HG02763 (cell line): ENCODE data around the gene RAB41.
"Not testable (repeated sequence)": the region's sequence is repeated elsewhere in the genome, so short reads cannot be mapped to it uniquely, and the experiment has no call there.

Experiments used
- ATAC-seq: cut with Tn5 transposase; IDR thresholded peaks from one replicate; pipeline ENCODE4 v1.9.1; 2021; ENCODE audit warnings: mild to moderate bottlenecking, moderate library complexity; ENCODE audit not compliant: unreplicated experiment

RAB41 gene

GRCh38 chrX:70281951-70282350 lies at the start of gene RAB41:
RAB41 (plus strand) TSS chrX:70282172; CDS start chrX:70282218, 46 bp downstream.
- no peak for ATAC-seq

GRCh38 chrX:70234355-70234754 lies 47.6 kb upstream of the RAB41 start, which contains the start of gene AWAT1:
AWAT1 (plus strand) TSS chrX:70234655; CDS start chrX:70234696, 41 bp downstream.
- no peak for ATAC-seq

GRCh38 chrX:70240751-70241150 lies 41.2 kb upstream of the RAB41 start:
- ATAC-seq = no peak

- no peak for ATAC-seq
These were observed 40.5 kb upstream of the RAB41 start for GRCh38 chrX:70241501-70241900.

GRCh38 chrX:70243601-70244000 lies 38.4 kb upstream of the RAB41 start:
- not testable (repeated sequence) for ATAC-seq

- no peak for ATAC-seq
These were observed 37.1 kb upstream of the RAB41 start for GRCh38 chrX:70244881-70245280.

- no peak for ATAC-seq
These were observed 34.7 kb upstream of the RAB41 start for GRCh38 chrX:70247252-70247651.

GRCh38 chrX:70252491-70252890 lies 29.5 kb upstream of the RAB41 start:
- no peak for ATAC-seq

- ATAC-seq = no peak
These were observed 28.5 kb upstream of the RAB41 start for GRCh38 chrX:70253377-70254062.

GRCh38 chrX:70254063-70254400 lies 27.9 kb upstream of the RAB41 start:
- ATAC-seq = no peak

- no peak for ATAC-seq
These were observed 27.1 kb upstream of the RAB41 start for GRCh38 chrX:70254909-70255308.

- no peak for ATAC-seq
These were observed 26.5 kb upstream of the RAB41 start for GRCh38 chrX:70255452-70255851.

- no peak for ATAC-seq
These were observed 24.3 kb upstream of the RAB41 start for GRCh38 chrX:70257423-70258288.

- no peak for ATAC-seq
These were observed 21.9 kb upstream of the RAB41 start, which contains the start of gene P2RY4 for GRCh38 chrX:70260104-70260503. P2RY4 (minus strand) TSS chrX:70260204; CDS start chrX:70259624, 580 bp downstream.

- ATAC-seq = no peak
These were observed 18.9 kb upstream of the RAB41 start for GRCh38 chrX:70262952-70263567.

GRCh38 chrX:70264784-70265183 lies 17.2 kb upstream of the RAB41 start:
- no peak for ATAC-seq

- no peak for ATAC-seq
These were observed 13.9 kb upstream of the RAB41 start, which contains the start of gene ARR3 for GRCh38 chrX:70268034-70268433. ARR3 (plus strand) TSS chrX:70268334; CDS start chrX:70269386, 1,052 bp downstream.

GRCh38 chrX:70274029-70274428 lies 7.9 kb upstream of the RAB41 start:
- ATAC-seq = not testable (repeated sequence)

- no peak for ATAC-seq
These were observed 2.9 kb upstream of the RAB41 start for GRCh38 chrX:70279081-70279480.

- no peak for ATAC-seq
These were observed 1.4 kb upstream of the RAB41 start for GRCh38 chrX:70280573-70280972.

- no peak for ATAC-seq
These were observed 7.3 kb downstream of the RAB41 start for GRCh38 chrX:70289168-70289792.
